Upper lobe of left lung (tissue), 6 donors: ENCODE data around the gene FTSJ3. TPM values are rescaled to one million over a fixed set of nuclear protein-coding genes. Genes with fewer than 3 reads are reported as not detected.
A peak's percentile ranks its signal among the peaks of the same experiment; 100 is the strongest.

Experiments used
- ATAC-seq, 2 donors: fragments of 200-7000 bp; cut with Tn5 transposase; one replicate each; pipeline ENCODE4 v1.9.1; 2022; ENCODE audit warnings: mild to moderate bottlenecking in 2 of 2, moderate library complexity in 2 of 2; ENCODE audit not compliant: low FRiP score in 2 of 2
- DNase-seq, 2 donors: peaks; one replicate each; pipeline ENCODE4 v3.0.0-alpha.2; 2019 to 2020
- H3K27ac ChIP-seq, 4 donors: fragments of 200-600 bp; sonication (generic); one replicate each; pipeline ENCODE4 v1.5.1; 2016 to 2019
- H3K27me3 ChIP-seq, 4 donors: fragments of 200-600 bp; sonication (generic); one replicate each; pipeline ENCODE4 v1.5.1; 2017 to 2019
- H3K36me3 ChIP-seq, 4 donors: fragments of 200-600 bp; sonication (generic); one replicate each; pipeline ENCODE4 v1.5.1; 2016 to 2019
- H3K4me1 ChIP-seq, 4 donors: fragments of 200-600 bp; sonication (generic); one replicate each; pipeline ENCODE4 v1.5.1; 2018 to 2019
- H3K4me3 ChIP-seq, 4 donors: fragments of 200-600 bp; sonication (generic); one replicate each; pipeline ENCODE4 v1.5.1; 2017 to 2019; ENCODE audit warnings: mild to moderate bottlenecking in 2 of 4, moderate library complexity in 1 of 4
- H3K9me3 ChIP-seq, 4 donors: fragments of 200-600 bp; sonication (generic); one replicate each; pipeline ENCODE4 v1.5.1; 2018 to 2019
- CTCF ChIP-seq, 6 experiments: fragments of 450-650 bp in 4 of 6; fragments of 200-600 bp in 2 of 6; sonication (generic) in 2 of 6; IDR thresholded peaks; one replicate each; pipeline ENCODE4 v1.5.1; 2016 to 2019; ENCODE audit warnings: antibody characterized with exemption in 6 of 6
- EP300 ChIP-seq, 4 donors: sonication (generic); formaldehyde crosslinking; IDR thresholded peaks; one replicate each; pipeline ENCODE4 v1.5.1; 2017; ENCODE audit warnings: antibody characterized with exemption in 4 of 4, control low read depth in 2 of 4
- POLR2A ChIP-seq, 4 donors: fragments of 450-650 bp; IDR thresholded peaks; one replicate each; pipeline ENCODE4 v1.5.1; 2016 to 2017; ENCODE audit warnings: antibody characterized with exemption in 4 of 4, mild to moderate bottlenecking in 2 of 4
- POLR2AphosphoS5 ChIP-seq, 2 donors: sonication (generic); formaldehyde crosslinking; IDR thresholded peaks; one replicate each; pipeline ENCODE4 v1.5.1; 2017; ENCODE audit warnings: antibody characterized with exemption in 2 of 2
- WGBS, 2 donors: methylation state at CpG; one replicate each; pipeline ENCODE4 v1.1.5; 2017 to 2018; 5-methylcytosine and 5-hydroxymethylcytosine counted together
- total RNA-seq, 6 donors: library from RNA; depleted of rRNA in 4 of 6; stranded (reverse); fragments of >200 nt in 4 of 6; gene quantifications; one replicate each; pipeline versions ENCODE4 v1.1.0 to v1.2.1, GENCODE V29; 2016 to 2021
- donor health status: DM: no; HTN: no; CAD: no; lungs with moderate emphysema.
- donor health status: DM: no; HTN: yes; CAD: no; lungs with severe emphysema.

FTSJ3 gene
- total RNA-seq, 6 donors from 2014 or later, result 24.7 to 75.4 (median 41.8) TPM

GRCh38 chr17:63775420-63775819, 52.0 kb downstream of the FTSJ3 start:
- H3K9me3 ChIP-seq, result no peaks in the 10 kb centered on the region
- peaks cover 0 to 13% (median 5%) of the 10 kb centered on the region in 4 donors for H3K36me3 ChIP-seq
- DNase-seq, result no peak
- peak overlapping the region in 3 of 4 donors; percentile 78 to 98 (median 79) for H3K4me3 ChIP-seq
- no peaks in the 10 kb centered on the region for H3K27me3 ChIP-seq
- TF ChIP-seq POLR2AphosphoS5 (IDR thresholded peaks at IDR 0.05) (no peak), EP300 (IDR thresholded peaks at IDR 0.05) (no peak), CTCF (IDR thresholded peaks at IDR 0.05) (no peak), POLR2A (IDR thresholded peaks at IDR 0.05) (no peak)
- 28 to 29% methylated on average over 8 of the region's 8 CpGs for WGBS, 2 donors
- no peak for ATAC-seq
- peaks cover 37 to 56% (median 46%) of the 10 kb centered on the region in 4 donors for H3K4me1 ChIP-seq
- peak overlapping the region in 3 of 4 donors; percentile 96 to 99 (median 96) for H3K27ac ChIP-seq

GRCh38 chr17:63774969-63775265, 52.5 kb downstream of the FTSJ3 start:
- 1 to 3% methylated on average over 4 of the region's 4 CpGs for WGBS, 2 donors

DNA sequence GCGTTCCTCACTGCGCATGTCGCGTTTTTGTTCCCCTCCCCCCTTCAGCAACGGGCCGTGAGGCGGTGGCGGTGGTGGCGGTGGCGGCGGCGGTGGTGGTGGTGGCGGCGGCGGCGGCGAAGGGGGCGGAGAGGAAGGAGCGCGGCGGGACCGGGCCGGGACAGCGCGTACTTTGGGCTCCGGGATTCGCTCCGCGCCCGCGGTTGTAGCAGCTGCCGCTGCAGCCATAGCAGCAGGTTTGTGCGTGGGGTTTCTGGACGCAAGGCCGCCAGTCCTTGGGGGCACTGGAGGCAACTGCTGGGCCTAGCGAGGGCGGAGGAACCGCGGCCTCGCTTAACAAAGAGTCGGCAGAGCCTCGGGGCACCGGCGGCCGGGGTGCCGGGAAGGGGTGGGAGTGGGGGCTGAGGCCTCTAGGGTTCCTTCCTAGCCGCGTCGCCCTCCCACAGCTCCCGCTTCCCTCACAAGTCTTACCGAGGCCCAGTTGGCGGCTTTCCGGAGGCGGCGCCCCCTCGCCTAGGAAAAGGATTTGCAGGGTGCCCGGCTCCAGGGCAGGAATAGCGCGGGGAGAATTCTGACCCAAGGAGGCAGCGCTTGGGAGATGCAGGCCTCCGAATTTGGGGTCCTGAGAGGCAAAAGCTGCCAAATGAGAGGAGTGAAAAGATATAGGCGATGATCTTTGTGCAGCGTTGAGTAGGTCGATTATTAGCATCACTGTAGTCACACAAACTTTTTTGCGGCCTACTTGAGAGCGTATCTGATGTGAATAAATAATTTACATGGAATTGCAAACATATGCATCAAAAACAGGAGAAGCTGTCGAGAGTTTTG, 53.1 kb downstream of the FTSJ3 start, which contains the start of gene DDX42:
TSS of gene DDX42 (plus strand) at position 30 of the 828 bp plus-strand sequence. CDS start 12,880 bp downstream, outside the sequence.
- DNase-seq (peak; percentile 90 to 96), ATAC-seq (peak in 1 of 2 donors; percentile 42)
- TF ChIP-seq CTCF (IDR thresholded peaks at IDR 0.05), result peak in 1 of 6 experiments; percentile 17
- TF ChIP-seq POLR2AphosphoS5 (IDR thresholded peaks at IDR 0.05), result peak in 1 of 2 donors; percentile 66
- TF ChIP-seq POLR2A (IDR thresholded peaks at IDR 0.05), result peak in 1 of 4 donors; percentile 34
- TF ChIP-seq EP300 (IDR thresholded peaks at IDR 0.05), result no peak
- no peaks in the 10 kb centered on the region for H3K27me3 ChIP-seq
- peaks cover 35 to 58% (median 43%) of the 10 kb centered on the region in 4 donors for H3K4me1 ChIP-seq
- peak within 1 kb of the TSS; percentile 96 to 99 (median 97) for H3K27ac ChIP-seq
- H3K4me3 ChIP-seq, result peak within 1 kb of the TSS; percentile 78 to 98 (median 80)
- peaks cover 0 to 11% (median 4%) of the 10 kb centered on the region in 4 donors for H3K36me3 ChIP-seq
- H3K9me3 ChIP-seq, result no peaks in the 10 kb centered on the region
- 0 to 2% methylated on average over 25 to 49 of the region's 67 CpGs for WGBS, 2 donors

More at GRCh38 chr17:63774969-63775265, 52.5 kb downstream of the FTSJ3 start:
- peak overlapping the region; percentile 96 to 99 (median 97) for H3K27ac ChIP-seq
- DNase-seq, result no peak
- H3K36me3 ChIP-seq, result peaks cover 0 to 13% (median 5%) of the 10 kb centered on the region in 4 donors
- no peaks in the 10 kb centered on the region for H3K27me3 ChIP-seq
- no peak for ATAC-seq
- H3K4me1 ChIP-seq, result peaks cover 37 to 56% (median 46%) of the 10 kb centered on the region in 4 donors
- H3K9me3 ChIP-seq, result no peaks in the 10 kb centered on the region
- no peak for TF ChIP-seq EP300 (IDR thresholded peaks at IDR 0.05)
- peak overlapping the region; percentile 78 to 98 (median 80) for H3K4me3 ChIP-seq

DNA sequence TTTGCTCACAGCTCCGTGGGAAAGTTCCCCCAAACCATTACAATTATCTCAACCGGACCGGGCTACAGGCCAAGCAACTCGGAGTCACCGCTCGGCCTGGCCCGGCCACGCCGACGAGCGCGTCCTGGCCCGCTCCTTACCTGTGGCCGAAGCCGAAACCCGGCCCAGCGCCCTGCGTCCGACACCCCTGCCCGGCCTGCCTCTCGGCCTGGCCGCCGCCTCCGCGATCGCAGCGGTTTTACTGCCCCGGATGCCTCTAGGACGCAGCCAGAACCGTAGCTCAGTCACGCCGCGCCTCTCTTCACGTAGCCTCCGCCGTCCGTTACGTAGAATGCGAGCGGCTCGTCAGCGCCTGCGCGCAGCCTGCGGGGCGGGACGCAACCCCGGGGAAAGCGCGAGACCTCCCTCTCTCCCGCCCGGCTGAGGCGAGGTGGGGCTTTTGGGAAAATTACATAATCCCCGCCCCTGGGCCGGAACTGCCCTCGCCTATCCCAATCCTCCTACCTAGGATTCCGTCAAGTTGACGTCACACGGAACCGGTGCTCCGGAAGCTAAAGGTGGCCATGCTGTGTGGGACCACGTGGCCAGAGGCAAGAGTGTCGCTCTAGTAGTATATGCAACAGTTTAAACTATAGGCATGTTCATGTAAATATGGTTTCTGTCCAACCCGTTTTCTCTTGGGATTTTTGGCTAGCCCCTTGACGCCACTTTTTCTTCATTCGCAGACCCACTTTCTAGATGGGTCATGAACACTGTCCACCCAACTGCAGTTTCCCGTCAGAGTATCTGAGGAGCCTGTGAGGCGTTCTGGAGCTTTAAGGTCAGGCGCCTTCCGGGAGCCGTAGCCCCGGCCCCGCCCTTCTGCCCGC, 54.0 kb downstream of the FTSJ3 start, which contains the start of gene CCDC47:
TSS of gene CCDC47 (minus strand) at position 326 of the 869 bp plus-strand sequence. CDS start 7,422 bp downstream, outside the sequence.
- H3K4me1 ChIP-seq, result peaks cover 35 to 65% (median 43%) of the 10 kb centered on the region in 4 donors
- H3K4me3 ChIP-seq, result peak within 1 kb of the TSS; percentile 78 to 98 (median 80)
- TF ChIP-seq POLR2AphosphoS5 (IDR thresholded peaks at IDR 0.05), result peak; percentile 97 to 99
- no peak for TF ChIP-seq CTCF (IDR thresholded peaks at IDR 0.05)
- TF ChIP-seq POLR2A (IDR thresholded peaks at IDR 0.05), result peak in 3 of 4 donors; percentile 94 to 99 (median 96)
- peak in 2 of 4 donors; percentile 43 to 47 for TF ChIP-seq EP300 (IDR thresholded peaks at IDR 0.05)
- 0 to 1% methylated on average over 44 to 50 of the region's 74 CpGs for WGBS, 2 donors
- peak within 1 kb of the TSS; percentile 96 to 99 (median 97) for H3K27ac ChIP-seq
- ATAC-seq (peak; percentile 96 to 98), DNase-seq (peak; percentile 99)
- H3K36me3 ChIP-seq, result peaks cover 0 to 9% (median 4%) of the 10 kb centered on the region in 4 donors
- H3K27me3 ChIP-seq, result no peaks in the 10 kb centered on the region
- H3K9me3 ChIP-seq, result no peaks in the 10 kb centered on the region
